Sigmoid colon (tissue), 4 donors: ENCODE results near the gene F13B.

Experiments
- CTCF ChIP-seq, 4 experiments: fragments of 450-650 bp in 3 of 4; fragments of 200-600 bp in 1 of 4; IDR thresholded peaks; one replicate each; pipeline ENCODE4 v1.5.1; 2016 to 2019; ENCODE audit warnings: antibody characterized with exemption in 4 of 4, mild to moderate bottlenecking in 3 of 4, moderate library complexity in 2 of 4
- POLR2AphosphoS5 ChIP-seq, 4 donors: sonication (generic); formaldehyde crosslinking; IDR thresholded peaks; one replicate each; pipeline ENCODE4 v1.6.1; 2017; ENCODE audit warnings: antibody characterized with exemption in 4 of 4

GRCh38 chr1:197081117-197081753 is 14.2 kb upstream of the F13B start:
- TF ChIP-seq CTCF (IDR thresholded peaks at IDR 0.05) (no peak), POLR2AphosphoS5 (IDR thresholded peaks at IDR 0.05) (no peak)
